ACHN (cell line): ENCODE results near the gene RAB35.

Source experiments
- DNase-seq: peaks from one replicate; pipeline ENCODE4 v3.0.0-alpha.2; 2015
- in situ Hi-C: cut with HindIII; loops from 2 replicates; pipeline ENCODE4 v1.10.0; 2017; ENCODE audit warnings: low sequenced_read_pairs, low pct_ligation_motif_present, low pct_unique_long_range_greater_than_20kb

The RAB35 gene

GRCh38 chr12:120115066-120115465, 1.5 kb downstream of the RAB35 start:
- in situ Hi-C loops: no loop called here
- DNase-seq: no peak

- no peak for DNase-seq
Measured at GRCh38 chr12:120110550-120111501, 5.7 kb downstream of the RAB35 start.

GRCh38 chr12:120109570-120110267, 6.8 kb downstream of the RAB35 start:
- in situ Hi-C loops: no loop called here
- no peak for DNase-seq

More at GRCh38 chr12:120110550-120111501, 5.7 kb downstream of the RAB35 start:
- in situ Hi-C loops: no loop called here

- in situ Hi-C loops: no loop called here
- no peak for DNase-seq
Measured at GRCh38 chr12:120106151-120106550, 10.4 kb downstream of the RAB35 start.

- no peak for DNase-seq
- in situ Hi-C loops: no loop called here
Measured at GRCh38 chr12:120103371-120103770, 13.2 kb downstream of the RAB35 start.

- in situ Hi-C loops: no loop called here
Measured at GRCh38 chr12:120103044-120103338, 13.6 kb downstream of the RAB35 start.

GRCh38 chr12:120102189-120103043, 14.1 kb downstream of the RAB35 start:
- no peak for DNase-seq
- in situ Hi-C loops: no loop called here

More at GRCh38 chr12:120103044-120103338, 13.6 kb downstream of the RAB35 start:
- DNase-seq: no peak

- no peak for DNase-seq
- in situ Hi-C loops: no loop called here
Measured at GRCh38 chr12:120101617-120102016, 14.9 kb downstream of the RAB35 start.

- in situ Hi-C loops: no loop called here
- no peak for DNase-seq
Measured at GRCh38 chr12:120101182-120101581, 15.4 kb downstream of the RAB35 start.

- DNase-seq: no peak
- in situ Hi-C loops: no loop called here
Measured at GRCh38 chr12:120100630-120101029, 15.9 kb downstream of the RAB35 start.

GRCh38 chr12:120099738-120100137, 16.8 kb downstream of the RAB35 start:
- no peak for DNase-seq
- in situ Hi-C loops: no loop called here

- in situ Hi-C loops: no loop called here
- no peak for DNase-seq
Measured at GRCh38 chr12:120098756-120099470, 17.6 kb downstream of the RAB35 start.

GRCh38 chr12:120096671-120097202, 19.8 kb downstream of the RAB35 start:
- no peak for DNase-seq
- in situ Hi-C loops: no loop called here

GRCh38 chr12:120095736-120096135, 20.8 kb downstream of the RAB35 start:
- DNase-seq: no peak
- in situ Hi-C loops: no loop called here

GRCh38 chr12:120095331-120095730, 21.2 kb downstream of the RAB35 start:
- in situ Hi-C loops: no loop called here

GRCh38 chr12:120094485-120094884, 22.1 kb downstream of the RAB35 start:
- in situ Hi-C loops: no loop called here
- DNase-seq: no peak

More at GRCh38 chr12:120095331-120095730, 21.2 kb downstream of the RAB35 start:
- DNase-seq: no peak

GRCh38 chr12:120093592-120094355, 22.8 kb downstream of the RAB35 start:
- DNase-seq: no peak
- in situ Hi-C loops: no loop called here

- in situ Hi-C loops: no loop called here
- DNase-seq: no peak
Measured at GRCh38 chr12:120093336-120093591, 23.3 kb downstream of the RAB35 start.
